ENCODE results near the gene EFNA3.

EFNA3 gene

DNA sequence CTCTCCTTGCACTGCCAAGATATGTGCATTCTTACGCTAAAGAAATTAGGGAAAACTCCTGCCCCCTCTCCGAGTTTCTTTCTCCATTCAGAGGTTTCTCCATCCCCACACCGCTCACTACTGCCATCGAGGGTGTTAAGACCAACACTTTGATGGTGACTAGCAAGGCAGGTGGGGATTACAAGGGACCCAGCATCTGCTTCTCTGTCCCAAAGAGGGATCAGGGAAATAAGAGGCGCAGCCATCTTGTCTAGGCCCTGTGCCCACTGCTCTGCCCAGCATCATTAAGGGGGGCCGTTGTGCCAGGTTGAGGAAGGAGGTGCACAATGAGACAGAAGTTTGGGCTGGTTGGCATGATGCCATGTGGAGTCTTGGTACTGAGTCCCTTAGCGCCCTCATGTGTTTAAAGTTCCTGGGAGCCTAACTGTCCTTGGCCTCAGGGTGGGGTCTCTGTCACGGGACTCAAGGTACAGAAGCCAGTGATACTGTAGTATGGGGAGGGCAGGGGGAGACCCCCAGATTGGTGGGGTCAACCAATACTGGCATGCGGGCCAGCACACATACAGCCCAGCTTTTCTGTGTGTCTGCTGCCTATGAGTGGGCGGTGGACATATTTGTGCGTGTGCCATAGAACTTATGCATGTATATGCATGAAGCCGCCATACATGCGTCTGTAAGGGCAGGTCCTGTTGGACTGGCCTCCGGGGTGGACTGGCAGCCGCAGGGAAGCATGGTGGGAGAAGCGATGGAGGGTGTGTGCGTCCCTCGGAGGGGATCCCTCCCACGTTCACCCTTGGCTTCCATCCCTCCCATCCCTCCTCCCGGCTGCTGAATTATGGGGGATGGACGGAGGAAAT is 5.5 kb downstream of the EFNA3 start:
- peak; percentile 52 for DNase-seq

DNA sequence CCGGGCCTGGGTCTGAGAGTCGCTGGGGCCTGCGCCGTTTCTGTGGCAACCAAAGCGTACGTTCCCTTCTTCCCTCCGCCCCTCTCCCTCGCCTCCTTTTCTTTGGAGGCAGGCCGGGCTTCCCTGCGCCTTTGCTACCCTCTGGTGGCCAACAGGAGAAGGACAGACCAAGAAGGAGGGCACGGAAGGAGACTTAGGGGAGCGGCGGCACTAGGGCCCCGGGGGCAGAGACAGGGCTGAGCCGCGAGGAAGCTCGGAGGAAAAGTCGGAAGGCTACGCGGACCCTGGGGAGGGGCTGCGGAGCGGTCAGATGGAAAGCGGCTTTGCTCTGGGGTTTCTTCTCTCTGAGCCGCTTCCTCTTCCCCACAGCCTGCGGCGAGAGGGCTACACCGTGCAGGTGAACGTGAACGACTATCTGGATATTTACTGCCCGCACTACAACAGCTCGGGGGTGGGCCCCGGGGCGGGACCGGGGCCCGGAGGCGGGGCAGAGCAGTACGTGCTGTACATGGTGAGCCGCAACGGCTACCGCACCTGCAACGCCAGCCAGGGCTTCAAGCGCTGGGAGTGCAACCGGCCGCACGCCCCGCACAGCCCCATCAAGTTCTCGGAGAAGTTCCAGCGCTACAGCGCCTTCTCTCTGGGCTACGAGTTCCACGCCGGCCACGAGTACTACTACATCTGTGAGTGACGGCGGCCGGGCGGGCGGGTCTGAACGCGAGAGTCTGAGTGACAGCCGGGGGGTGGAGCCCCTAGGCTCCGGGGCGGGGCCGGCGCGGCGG is 6.3 kb downstream of the EFNA3 start:
- DNase-seq = peak; percentile 95

DNA sequence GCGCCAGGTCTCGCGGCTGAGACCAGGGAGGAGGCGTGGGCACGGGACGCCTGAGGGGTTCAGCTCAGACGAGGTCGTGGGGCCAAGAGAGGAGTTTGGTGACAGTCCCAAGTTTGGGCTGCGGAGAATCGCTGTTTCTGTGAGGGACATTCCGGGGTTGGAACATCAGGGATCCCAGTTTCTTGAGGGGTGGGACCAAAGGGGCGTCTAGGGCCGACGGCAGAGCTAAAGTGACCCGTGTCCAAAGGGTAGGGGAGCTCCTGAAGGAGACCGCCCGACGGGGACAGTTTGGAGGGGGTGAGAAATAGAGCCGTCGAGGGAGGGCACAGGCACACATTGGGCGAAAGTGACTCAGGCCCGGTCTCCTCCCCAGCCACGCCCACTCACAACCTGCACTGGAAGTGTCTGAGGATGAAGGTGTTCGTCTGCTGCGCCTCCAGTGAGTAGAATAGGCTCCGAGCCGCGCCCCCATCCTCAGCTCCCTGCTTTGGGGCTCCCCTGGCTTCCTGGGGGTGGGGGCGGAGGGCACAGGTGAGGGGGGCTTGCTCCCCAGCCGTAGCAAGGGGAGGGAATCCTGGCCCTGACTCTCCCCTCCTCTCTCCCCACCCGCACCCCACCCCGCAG is 7.0 kb downstream of the EFNA3 start:
- peak; percentile 40 for DNase-seq

DNA sequence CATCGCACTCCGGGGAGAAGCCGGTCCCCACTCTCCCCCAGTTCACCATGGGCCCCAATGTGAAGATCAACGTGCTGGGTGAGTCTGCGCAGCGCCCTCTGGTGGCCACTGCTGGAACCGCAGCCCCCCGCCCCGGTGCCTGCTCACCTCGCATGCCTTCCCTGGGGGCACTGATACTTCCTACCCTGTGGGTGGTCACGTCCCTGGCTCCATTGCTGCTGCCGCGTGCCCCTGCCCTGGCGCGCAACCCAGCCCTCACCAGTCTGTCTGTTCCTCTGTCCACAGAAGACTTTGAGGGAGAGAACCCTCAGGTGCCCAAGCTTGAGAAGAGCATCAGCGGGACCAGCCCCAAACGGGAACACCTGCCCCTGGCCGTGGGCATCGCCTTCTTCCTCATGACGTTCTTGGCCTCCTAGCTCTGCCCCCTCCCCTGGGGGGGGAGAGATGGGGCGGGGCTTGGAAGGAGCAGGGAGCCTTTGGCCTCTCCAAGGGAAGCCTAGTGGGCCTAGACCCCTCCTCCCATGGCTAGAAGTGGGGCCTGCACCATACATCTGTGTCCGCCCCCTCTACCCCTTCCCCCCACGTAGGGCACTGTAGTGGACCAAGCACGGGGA is 7.6 kb downstream of the EFNA3 start:
- DNase-seq = peak; percentile 49

DNA sequence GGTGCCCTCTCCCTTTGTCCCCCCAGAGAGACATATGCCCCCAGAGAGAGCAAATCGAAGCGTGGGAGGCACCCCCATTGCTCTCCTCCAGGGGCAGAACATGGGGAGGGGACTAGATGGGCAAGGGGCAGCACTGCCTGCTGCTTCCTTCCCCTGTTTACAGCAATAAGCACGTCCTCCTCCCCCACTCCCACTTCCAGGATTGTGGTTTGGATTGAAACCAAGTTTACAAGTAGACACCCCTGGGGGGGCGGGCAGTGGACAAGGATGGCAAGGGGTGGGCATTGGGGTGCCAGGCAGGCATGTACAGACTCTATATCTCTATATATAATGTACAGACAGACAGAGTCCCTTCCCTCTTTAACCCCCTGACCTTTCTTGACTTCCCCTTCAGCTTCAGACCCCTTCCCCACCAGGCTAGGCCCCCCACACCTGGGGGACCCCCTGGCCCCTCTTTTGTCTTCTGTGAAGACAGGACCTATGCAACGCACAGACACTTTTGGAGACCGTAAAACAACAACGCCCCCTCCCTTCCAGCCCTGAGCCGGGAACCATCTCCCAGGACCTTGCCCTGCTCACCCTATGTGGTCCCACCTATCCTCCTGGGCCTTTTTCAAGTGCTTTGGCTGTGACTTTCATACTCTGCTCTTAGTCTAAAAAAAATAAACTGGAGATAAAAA is 8.4 kb downstream of the EFNA3 start:
- no peak for DNase-seq

DNA sequence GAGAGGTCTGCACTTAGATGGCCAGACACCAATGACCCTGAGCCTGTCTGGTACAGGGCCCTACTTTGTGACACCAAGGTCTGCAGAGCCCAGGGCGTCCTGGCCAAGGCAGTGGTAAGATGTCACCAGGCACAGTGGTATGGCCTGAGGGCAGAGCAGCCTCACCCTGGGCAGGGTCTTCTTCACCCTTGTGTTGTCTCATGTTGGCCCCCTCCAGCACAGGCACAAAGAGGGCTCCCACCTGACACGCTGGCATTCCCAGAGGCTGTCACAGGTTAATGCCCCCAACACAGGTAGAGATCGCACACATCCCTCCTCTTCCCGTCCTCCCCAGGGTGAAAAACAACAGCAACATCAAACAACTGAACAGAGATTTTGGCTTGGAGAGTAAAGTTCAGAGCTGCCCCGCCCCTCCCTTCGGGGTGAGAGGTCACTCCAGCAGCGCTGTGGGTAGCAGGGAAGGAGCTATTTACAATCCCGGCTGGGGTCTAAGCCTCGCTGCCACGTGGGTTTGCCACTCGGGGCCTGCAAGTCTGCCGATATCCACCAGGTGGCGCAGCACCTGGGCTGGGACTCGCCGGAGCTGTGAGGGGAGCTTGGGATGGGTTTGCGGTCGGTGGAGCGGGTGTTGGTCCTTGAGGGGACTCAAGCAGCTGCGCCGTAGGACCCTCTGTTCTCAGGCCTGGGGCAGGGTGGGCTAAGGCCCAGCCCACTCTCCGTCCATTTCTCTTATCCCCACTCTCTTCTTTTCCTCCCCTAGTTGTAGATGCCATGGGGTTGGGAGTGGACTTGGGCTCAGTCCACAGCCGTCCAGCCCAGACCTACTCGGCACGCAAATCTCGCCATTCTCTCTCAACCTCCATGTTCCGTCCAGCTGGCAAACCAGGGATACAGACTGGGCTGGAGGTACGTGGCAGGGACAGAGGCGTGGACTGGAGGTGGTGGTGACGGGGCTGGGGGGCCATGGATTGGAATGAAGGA is 12.7 kb downstream of the EFNA3 start:
- peak; percentile 70 for DNase-seq

DNA sequence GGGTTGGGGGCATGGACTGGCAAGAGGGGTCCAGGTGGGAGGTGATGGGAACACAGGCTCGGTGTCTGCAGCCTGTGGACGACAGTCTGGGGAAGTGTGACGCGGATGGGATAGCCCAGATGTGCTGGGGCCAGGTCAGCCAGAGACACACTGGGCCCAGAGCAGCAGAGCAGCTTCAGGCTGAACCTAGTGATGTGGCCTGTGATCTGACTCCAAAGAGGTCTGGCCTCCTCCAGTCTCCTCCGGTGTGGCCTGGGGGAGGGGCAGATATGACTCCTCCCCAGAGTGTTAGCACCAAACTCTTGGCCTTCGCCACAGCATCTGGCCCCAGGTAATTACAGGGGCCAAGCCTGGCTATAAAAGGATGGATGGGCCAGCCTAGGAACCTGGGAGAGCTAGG is 13.5 kb downstream of the EFNA3 start:
- no peak for DNase-seq

DNA sequence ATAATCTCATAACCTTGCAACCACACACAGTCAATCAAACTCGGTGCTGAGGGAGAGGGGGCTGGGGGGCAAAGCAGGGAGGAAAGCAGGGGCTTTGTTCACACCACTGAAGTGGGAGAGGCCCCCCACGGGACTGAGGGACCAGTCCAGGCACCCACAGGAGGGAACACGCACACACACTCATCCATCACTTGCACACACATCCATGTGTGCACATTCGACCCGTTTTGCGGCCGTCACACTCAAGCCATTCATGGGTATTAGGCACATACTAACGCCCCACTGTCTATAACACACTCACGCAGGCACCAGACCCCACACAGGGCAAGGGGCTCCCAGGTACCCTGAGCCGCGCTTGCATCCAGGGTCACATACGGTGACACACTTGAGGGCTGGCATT is 14.0 kb downstream of the EFNA3 start:
- DNase-seq = no peak

DNA sequence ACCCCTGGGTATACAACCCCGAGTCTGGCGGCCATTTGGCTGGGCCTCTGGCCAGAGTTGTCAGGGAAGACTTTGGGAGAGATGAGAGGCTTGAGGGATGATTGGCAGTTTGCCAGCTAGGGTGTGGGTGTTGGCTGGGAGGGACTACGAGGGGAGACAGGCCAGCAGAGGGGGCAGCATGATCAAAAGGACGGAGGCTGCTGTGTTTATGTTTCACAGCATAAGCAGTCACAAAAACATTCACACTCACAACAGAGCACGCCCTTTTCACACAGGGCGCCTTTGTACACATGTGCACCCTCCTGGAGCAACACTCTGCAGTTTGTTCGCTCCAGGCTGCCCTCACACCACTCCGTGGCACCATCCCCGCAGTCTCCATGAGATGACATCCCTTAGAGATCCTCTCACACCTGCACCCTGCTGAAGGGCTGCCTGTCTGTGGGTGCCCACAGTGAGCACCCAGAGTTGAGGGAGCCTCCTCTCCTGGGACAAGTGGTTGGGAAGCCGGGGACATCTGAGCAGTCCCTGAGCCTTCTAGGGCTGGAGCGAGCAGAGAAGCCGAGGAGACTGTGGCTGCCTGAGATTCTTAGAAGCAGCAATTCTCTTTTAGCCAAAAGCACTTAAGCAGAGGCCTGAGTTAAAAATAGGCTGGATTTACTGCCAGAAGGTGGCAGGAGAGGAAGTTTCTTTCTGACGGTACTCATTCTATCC is 15.4 kb downstream of the EFNA3 start:
- DNase-seq = peak; percentile 46

DNA sequence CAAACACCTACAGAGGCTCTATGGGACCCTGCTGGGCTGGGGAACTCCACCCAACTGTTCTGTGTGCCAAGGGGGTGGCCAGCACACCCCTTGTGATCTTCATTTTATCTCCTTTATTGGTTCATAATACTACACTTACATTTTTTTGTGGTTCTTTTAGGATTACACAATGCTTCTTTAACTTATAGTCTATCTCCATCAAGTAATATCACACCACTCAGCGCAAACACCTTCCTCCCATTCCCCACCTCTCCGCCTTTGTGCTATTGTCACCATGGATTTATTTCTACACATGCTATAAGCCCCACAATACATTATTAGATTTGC is 15.9 kb downstream of the EFNA3 start:
- DNase-seq = no peak

DNA sequence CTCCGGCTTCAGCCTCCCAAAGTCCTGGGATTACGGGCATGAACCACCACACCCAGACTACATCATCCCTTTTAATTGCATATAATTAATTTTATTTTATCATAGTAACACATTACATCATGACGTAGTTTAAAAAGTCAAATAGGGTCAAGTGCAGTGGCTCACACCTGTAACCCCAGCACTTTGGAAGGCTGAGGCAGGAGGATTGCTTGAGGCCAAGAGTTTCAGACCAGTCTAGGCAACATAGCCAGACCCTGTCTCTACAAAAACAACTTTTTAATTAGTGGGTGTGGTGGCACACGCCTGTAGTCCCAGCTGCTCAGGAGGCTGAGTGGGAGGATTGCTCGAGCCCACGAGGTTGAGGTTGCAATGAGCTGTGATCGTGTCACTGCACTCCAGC is 20.7 kb downstream of the EFNA3 start:
- no peak for DNase-seq

DNA sequence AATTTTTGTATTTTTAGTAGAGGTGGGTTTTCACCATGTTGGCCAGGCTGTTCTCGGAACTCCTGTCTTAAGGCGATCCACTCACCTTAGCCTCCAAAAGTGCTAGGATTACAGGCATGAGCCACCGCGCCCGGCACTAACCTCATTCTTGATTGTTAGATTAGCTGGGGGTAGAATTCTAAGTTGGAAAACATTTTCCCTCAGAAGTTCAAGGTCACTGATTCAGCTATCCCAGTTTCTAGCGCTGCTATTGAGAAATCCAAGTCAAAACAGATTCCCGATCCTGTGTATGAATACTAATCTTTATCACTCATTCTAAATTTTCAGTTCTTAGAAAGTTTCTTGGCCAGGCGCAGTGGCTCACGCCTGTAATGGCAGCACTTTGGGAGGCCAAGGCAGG is 24.7 kb downstream of the EFNA3 start:
- no peak for DNase-seq

DNA sequence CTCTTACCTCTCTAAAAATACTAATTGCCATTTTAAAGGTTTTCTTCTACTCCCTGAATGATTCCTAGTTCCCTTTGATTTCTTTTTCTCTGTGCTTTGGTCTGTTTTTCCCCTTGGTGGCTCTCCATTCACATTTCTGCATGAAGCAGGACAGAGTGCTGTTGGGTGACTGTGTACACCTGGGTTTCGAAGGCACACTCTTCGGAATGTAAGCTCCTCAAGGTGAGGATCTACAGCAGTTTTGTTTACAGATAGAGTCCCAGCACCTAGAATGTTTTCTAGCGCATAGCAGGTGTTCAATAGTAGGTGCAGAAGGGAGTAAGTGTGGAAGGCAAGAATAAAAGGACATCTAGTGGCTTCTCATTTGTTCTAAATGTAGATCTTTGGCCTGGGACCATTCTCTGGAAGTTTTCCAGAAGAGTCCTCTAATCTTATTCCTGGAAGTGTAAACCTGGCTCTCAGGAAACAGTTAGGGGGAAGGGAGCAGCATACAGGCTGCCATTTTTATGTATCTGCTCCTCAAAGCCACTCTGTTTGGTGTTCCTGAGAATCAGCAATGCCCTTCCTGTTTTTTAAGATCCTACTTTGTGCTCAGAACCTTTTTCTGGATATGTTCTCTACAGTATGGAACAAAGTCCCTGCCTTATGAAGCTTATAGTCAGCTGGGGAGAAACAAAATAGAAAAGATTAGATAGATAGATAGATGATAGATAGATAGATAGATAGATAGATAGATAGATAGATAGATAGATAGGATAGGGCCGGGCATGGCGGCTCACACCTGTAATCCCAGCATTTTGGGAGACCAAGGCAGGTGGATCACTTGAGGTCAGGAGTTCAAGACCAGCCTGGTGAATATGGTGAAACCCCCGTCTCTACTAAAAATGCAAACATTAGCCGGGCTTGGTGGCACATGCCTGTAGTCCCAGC is 26.2 kb downstream of the EFNA3 start:
- DNase-seq = no peak

DNA sequence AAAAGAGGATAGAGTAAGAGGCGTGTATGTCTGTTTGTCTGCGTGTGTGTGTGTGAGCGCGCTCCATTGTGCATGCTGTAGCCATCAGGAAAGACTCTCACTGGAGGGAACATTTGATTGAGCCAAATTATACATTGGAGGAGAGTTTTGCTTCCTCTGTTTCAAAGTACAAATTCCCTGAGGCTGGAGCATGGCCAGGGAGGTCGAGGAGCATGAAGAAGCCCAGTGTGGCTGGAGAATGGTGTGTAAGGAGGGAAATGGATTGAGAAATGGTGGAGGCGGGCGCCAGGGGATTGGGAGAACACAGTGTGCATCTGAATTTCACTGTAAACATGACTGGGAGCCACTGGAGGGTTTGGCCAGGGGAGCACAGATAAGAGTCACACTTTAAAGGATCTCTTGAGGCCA is 27.0 kb downstream of the EFNA3 start:
- no peak for DNase-seq

DNA sequence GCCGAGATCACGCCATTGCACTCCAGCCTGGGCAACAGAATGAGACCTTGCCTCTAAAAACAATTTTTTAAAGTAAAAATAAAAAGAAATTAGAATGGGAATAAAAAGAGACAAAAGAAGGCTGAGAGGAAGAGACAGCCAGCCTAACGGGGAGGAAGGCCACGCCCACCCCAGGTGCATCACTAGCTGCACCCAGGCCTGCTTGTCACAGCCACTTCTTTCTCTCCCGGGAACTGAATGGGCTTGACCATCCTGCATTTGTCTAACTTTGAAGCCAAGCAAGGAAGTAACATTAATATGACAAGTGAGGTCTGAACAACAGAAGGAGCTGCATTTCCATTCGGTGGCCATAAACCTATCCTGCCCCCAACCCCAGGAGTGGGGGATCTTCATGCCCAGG is 28.2 kb downstream of the EFNA3 start:
- no peak for DNase-seq

DNA sequence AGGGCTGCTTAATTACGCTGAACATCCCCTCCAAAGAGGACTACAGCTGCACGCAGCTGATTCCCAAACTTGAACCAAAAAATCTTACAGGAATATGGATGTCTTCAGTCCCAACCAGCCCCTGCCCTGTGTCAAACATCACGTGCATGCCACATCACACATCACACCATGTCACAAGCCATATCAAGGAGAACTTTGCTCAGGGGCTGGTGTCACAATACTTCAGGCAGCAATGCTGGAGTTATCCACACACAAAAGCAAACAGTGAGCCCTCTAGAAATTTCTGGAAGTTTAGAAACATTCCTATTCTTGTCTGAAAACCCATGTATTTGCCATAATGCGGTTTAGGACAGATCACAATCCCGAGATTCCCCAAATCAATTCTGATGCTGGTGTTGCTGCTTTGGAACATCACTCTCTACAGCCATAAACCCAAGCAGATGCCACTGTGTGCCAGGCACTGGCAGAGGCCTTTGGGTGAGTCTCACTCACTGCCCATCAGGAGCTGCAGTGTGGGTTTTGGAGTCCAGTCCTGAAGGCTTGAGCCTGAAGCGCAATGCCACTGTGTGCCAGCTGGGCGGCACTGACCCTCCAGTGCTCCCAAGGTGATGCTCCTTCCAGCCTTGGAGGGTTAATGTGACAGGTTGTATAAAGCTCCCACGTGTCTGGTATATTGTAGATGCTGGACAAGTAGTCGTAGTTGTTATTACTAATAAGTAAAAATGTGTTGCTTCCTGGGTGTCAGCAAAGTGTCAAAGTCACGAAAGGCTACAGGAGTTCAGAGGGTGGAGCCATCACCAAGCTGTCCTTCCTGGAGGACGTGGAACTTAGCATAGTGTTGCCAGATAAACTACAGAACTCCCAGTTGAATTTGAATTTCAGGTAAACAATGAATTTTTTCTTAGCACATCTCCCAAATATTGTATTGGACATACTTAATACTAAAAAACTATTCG is 28.9 kb downstream of the EFNA3 start:
- DNase-seq = no peak

DNA sequence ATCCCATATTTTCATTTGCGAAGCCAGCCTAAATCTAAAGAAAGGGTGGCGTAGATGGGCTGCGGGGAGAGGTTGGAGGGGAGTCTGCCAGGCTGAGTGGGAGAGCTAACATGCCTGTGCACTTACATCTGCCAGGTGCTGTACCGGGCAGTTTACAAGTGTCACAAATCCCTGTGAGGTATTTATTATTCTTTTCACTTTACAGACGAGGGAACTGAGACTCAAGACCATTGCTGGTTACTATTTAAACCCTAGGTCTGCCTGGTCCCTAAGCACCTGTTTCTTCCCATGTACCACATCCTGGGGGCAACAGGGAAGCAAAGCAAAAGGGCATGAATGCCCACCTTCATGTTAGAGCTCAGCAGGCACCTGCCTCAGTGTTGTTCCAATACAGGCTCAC is 29.7 kb downstream of the EFNA3 start:
- no peak for DNase-seq

DNA sequence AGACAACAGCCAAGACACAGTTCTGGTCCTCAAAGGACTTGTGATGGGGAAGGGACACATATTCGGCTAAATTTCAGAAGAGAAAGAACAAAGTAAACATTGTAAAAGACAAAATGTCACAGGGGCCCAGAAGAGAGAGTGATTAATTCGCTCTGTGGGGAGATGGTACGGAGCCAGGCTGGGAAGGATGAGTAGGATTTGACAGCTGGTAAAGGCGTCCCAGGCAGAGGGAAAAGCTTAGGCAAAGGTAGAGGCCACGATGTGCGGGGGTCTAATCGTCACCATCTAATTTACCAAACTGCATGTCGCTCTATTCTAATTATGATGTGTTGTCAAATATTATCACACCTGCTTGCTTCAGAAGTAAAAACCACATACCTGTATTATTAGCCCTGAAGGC is 31.7 kb downstream of the EFNA3 start:
- no peak for DNase-seq

Measured in fibroblast of skin of scalp (primary cell).